ENCODE results near the gene ACY1. TPM values are rescaled to one million over a fixed set of nuclear protein-coding genes. Genes with fewer than 3 reads are reported as not detected.

The ACY1 gene
- total RNA-seq, 1 donor from 2014 or later = 24.5 TPM

DNA sequence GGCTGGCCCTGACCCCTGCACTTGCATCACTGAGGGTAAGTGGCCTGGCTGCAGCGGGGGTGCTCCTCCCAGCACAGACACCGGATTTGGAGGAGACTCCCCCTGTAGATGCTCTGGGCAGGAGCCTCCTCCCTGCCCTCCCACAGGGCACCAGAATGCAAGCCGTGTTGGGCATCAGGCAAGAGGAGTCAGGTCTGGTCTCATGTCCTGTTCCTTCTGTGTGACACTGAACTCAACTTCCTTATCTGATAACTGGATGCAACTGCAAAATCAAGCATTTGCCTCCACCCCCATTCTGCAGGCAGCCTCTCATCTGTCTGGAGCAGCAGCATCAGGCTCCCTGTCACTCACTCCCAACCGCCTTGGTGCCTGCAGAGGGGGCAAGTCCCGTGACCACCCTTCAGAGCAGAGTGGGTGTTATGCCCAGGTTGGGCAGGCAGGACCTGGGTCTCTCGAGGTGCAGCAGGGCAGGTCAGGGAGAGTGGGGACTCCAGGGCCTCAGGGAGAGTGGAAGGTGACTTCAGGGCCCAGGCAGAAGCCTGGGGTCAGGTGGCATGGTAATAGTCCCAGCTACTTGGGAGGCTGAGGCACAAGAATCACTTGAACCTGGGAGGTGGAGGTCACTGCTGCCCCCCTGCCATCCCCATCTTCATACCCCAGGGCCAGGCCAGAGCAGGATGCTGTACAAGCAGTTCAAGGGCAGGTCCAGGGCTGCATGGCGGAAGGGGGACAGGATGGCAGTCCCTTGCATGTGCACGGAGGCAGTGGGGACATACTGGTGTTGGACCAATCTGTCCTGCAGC lies 22.9 kb downstream of the ACY1 start:
- Mint-ChIP-seq H3K36me3 (ENCODE audit: low read depth) (no peaks in the 10 kb centered on the region), H3K9me3 (ENCODE audit: low read depth) (no peaks in the 10 kb centered on the region), H3K4me1 (ENCODE audit: low read depth) (peaks cover 22% of the 10 kb centered on the region), H3K4me3 (ENCODE audit: unreplicated experiment) (no peak overlapping the region), H3K27me3 (ENCODE audit: low read depth) (no peaks in the 10 kb centered on the region), H3K27ac (ENCODE audit: unreplicated experiment) (no peak overlapping the region)
- DNase-seq (ENCODE audit: low spot score) = no peak
- TF ChIP-seq, protein P1, sequence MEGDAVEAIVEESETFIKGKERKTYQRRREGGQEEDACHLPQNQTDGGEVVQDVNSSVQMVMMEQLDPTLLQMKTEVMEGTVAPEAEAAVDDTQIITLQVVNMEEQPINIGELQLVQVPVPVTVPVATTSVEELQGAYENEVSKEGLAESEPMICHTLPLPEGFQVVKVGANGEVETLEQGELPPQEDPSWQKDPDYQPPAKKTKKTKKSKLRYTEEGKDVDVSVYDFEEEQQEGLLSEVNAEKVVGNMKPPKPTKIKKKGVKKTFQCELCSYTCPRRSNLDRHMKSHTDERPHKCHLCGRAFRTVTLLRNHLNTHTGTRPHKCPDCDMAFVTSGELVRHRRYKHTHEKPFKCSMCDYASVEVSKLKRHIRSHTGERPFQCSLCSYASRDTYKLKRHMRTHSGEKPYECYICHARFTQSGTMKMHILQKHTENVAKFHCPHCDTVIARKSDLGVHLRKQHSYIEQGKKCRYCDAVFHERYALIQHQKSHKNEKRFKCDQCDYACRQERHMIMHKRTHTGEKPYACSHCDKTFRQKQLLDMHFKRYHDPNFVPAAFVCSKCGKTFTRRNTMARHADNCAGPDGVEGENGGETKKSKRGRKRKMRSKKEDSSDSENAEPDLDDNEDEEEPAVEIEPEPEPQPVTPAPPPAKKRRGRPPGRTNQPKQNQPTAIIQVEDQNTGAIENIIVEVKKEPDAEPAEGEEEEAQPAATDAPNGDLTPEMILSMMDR (IDR thresholded peaks at IDR 0.05) = no peak

DNA sequence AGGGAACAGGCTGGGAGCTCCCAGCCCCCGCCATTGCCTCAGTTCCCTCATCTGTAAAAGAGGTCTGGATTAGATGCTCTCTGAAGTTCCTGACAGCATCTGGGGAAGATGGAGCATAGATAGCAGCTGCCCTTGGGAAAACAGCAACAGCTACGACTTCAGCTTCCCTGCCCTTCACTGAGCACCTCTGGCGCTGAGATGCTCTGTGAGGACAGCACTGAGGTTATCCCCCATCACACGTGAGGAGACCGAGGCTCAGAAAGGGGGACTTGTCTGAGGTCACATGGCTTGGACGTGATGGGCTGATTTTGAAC lies 23.4 kb downstream of the ACY1 start:
- Mint-ChIP-seq H3K36me3 (ENCODE audit: low read depth) (no peaks in the 10 kb centered on the region), H3K9me3 (ENCODE audit: low read depth) (no peaks in the 10 kb centered on the region), H3K4me3 (ENCODE audit: unreplicated experiment) (no peak overlapping the region), H3K4me1 (ENCODE audit: low read depth) (peaks cover 22% of the 10 kb centered on the region), H3K27ac (ENCODE audit: unreplicated experiment) (no peak overlapping the region), H3K27me3 (ENCODE audit: low read depth) (no peaks in the 10 kb centered on the region)
- DNase-seq (ENCODE audit: low spot score) = no peak
- TF ChIP-seq, protein P1 (IDR thresholded peaks at IDR 0.05) = no peak

DNA sequence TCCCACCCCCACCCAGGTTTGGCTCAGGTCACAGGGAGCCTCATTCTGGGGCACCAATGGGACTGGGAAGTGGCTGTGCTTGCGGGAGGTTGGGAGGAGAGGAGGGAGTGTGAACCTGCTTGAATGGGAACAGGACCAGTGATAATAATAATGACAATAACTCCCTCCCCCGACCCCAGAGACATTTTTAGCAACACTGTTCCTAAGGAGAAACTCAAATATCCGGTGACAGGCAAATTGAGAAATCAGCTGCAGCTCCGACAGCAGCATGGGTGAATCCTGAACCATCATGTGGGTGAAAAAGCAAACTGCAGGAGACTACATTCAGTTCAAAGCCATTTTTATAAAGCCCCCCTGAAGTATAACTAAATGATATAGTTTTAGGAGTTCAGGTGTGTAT lies 24.0 kb downstream of the ACY1 start:
- Mint-ChIP-seq H3K4me1 (ENCODE audit: low read depth) (peaks cover 22% of the 10 kb centered on the region), H3K4me3 (ENCODE audit: unreplicated experiment) (no peak overlapping the region)
- TF ChIP-seq, protein P1 (IDR thresholded peaks at IDR 0.05) = no peak

DNA sequence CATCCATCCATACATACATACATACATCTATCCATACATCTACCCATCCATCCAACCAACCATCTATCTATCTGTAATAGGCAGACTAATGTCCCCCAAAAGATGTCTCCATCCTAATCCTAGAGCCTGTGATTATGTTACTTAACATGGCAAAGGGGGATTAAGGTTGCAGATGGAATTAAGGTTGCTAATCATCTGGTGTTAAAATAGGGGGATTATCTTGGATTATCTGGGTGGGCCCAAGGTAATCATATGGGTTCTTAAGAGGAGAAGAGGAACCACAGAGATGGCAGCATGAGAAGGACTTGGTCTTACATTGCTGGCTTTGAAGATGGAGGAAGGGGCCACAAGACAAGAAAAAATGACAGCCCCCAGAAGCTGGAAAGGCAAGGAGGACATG lies 27.1 kb downstream of the ACY1 start:
- Mint-ChIP-seq H3K4me3 (ENCODE audit: unreplicated experiment) (no peak overlapping the region), H3K4me1 (ENCODE audit: low read depth) (peaks cover 9% of the 10 kb centered on the region)
- TF ChIP-seq, protein P1 (IDR thresholded peaks at IDR 0.05) = no peak

More for the DNA sequence above, 24.0 kb downstream of the ACY1 start:
- H3K9me3 Mint-ChIP-seq (ENCODE audit: low read depth) = no peaks in the 10 kb centered on the region
- DNase-seq (ENCODE audit: low spot score) = no peak
- no peak overlapping the region for H3K27ac Mint-ChIP-seq (ENCODE audit: unreplicated experiment)
- H3K27me3 Mint-ChIP-seq (ENCODE audit: low read depth) = no peaks in the 10 kb centered on the region
- no peaks in the 10 kb centered on the region for H3K36me3 Mint-ChIP-seq (ENCODE audit: low read depth)

DNA sequence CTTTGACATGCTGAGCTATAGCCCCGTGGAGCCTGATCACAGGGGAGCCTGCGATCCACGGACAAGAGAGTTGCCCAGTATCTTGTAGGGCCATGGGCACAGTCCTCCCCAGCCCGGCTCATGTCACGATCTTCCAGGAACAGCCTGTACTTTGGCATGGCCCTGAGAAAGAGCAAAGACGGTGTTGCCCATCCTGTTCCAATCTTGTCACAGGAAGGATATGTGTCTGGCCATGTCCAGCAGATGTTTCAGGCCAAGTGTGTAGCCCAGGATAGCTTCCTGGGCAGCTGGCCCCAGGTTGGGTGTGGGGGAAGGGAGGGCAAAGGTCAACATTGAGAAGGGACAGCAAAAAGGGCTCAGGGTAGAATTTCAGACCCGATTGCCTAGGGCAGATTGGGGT lies 29.4 kb downstream of the ACY1 start:
- Mint-ChIP-seq H3K27me3 (ENCODE audit: low read depth) (no peaks in the 10 kb centered on the region), H3K4me1 (ENCODE audit: low read depth) (peaks cover 3% of the 10 kb centered on the region)

More for the DNA sequence above, 27.1 kb downstream of the ACY1 start:
- Mint-ChIP-seq H3K36me3 (ENCODE audit: low read depth) (no peaks in the 10 kb centered on the region), H3K27me3 (ENCODE audit: low read depth) (no peaks in the 10 kb centered on the region), H3K9me3 (ENCODE audit: low read depth) (no peaks in the 10 kb centered on the region), H3K27ac (ENCODE audit: unreplicated experiment) (no peak overlapping the region)
- DNase-seq (ENCODE audit: low spot score) = no peak

More for the DNA sequence above, 29.4 kb downstream of the ACY1 start:
- H3K9me3 Mint-ChIP-seq (ENCODE audit: low read depth) = no peaks in the 10 kb centered on the region
- H3K36me3 Mint-ChIP-seq (ENCODE audit: low read depth) = no peaks in the 10 kb centered on the region
- TF ChIP-seq, protein P1 (IDR thresholded peaks at IDR 0.05) = no peak
- H3K4me3 Mint-ChIP-seq (ENCODE audit: unreplicated experiment) = no peak overlapping the region
- no peak for DNase-seq (ENCODE audit: low spot score)
- peak overlapping the region; percentile 65 for H3K27ac Mint-ChIP-seq (ENCODE audit: unreplicated experiment)
